Neural progenitor cell (in vitro differentiated cells): ENCODE data around the gene ACAD10. TPM values are rescaled to one million over a fixed set of nuclear protein-coding genes. Genes with fewer than 3 reads are reported as not detected.

Source experiments
- DNase-seq: peaks from one replicate; pipeline ENCODE4 v3.0.0-alpha.2; 2016; ENCODE audit warnings: low spot score
- H2AFZ ChIP-seq: fragments of 200-600 bp; sonication (generic); replicated peaks from 2 replicates; pipeline ENCODE4 v1.6.1; 2016; ENCODE audit warnings: antibody characterized with exemption
- H3F3A ChIP-seq: fragments of 200-600 bp; sonication (generic); 2 replicates; pipeline ENCODE4 v1.6.1; 2016; ENCODE audit warnings: antibody characterized with exemption, low read depth
- H3K27ac ChIP-seq: fragments of 200-600 bp; sonication (generic); 2 replicates; pipeline ENCODE4 v1.5.1; 2016; ENCODE audit warnings: mild to moderate bottlenecking
- H3K27me3 ChIP-seq: fragments of 200-600 bp; sonication (generic); 2 replicates; pipeline ENCODE4 v1.6.1; 2016; ENCODE audit warnings: mild to moderate bottlenecking, moderate library complexity
- H3K36me3 ChIP-seq: fragments of 200-600 bp; sonication (generic); 2 replicates; pipeline ENCODE4 v1.5.1; 2016
- H3K4me1 ChIP-seq: fragments of 200-600 bp; sonication (generic); 2 replicates; pipeline ENCODE4 v1.6.1; 2016; ENCODE audit warnings: mixed run types
- H3K4me2 ChIP-seq: fragments of 200-600 bp; sonication (generic); 2 replicates; pipeline ENCODE4 v1.6.1; 2016
- H3K4me3 ChIP-seq: fragments of 200-600 bp; sonication (generic); 2 replicates; pipeline ENCODE4 v1.5.1; 2016
- H3K79me2 ChIP-seq: fragments of 200-600 bp; sonication (generic); 2 replicates; pipeline ENCODE4 v1.6.1; 2016; ENCODE audit warnings: low read depth
- H3K9ac ChIP-seq: fragments of 200-600 bp; sonication (generic); 2 replicates; pipeline ENCODE4 v1.6.1; 2016
- H3K9me3 ChIP-seq: fragments of 200-600 bp; sonication (generic); 2 replicates; pipeline ENCODE4 v1.5.1; 2016; ENCODE audit warnings: low read depth
- H4K20me1 ChIP-seq: fragments of 200-600 bp; sonication (generic); 2 replicates; pipeline ENCODE4 v1.6.1; 2016; ENCODE audit warnings: low read depth
- H3K27ac Mint-ChIP-seq: 3 replicates; pipeline ENCODE4 v1.8.0; 2021; ENCODE audit warnings: mixed read lengths
- H3K27me3 Mint-ChIP-seq: 2 replicates; pipeline ENCODE4 v1.8.0; 2022; ENCODE audit warnings: low read depth, mild to moderate bottlenecking, inconsistent platforms, moderate library complexity, mixed read lengths; ENCODE audit not compliant: insufficient read depth
- H3K36me3 Mint-ChIP-seq: 3 replicates; pipeline ENCODE4 v1.8.0; 2021; ENCODE audit warnings: mixed read lengths
- H3K4me1 Mint-ChIP-seq: 3 replicates; pipeline ENCODE4 v1.8.0; 2021; ENCODE audit warnings: mixed read lengths
- H3K4me3 Mint-ChIP-seq: 3 replicates; pipeline ENCODE4 v1.8.0; 2021; ENCODE audit warnings: mild to moderate bottlenecking, moderate library complexity, mixed read lengths
- H3K9me3 Mint-ChIP-seq: 3 replicates; pipeline ENCODE4 v1.8.0; 2020; ENCODE audit warnings: mixed read lengths
- EZH2 ChIP-seq: fragments of 200-600 bp; sonication (generic); IDR thresholded peaks from 2 replicates; pipeline ENCODE4 v1.6.1; 2017; ENCODE audit warnings: antibody characterized with exemption, mild to moderate bottlenecking, moderate library complexity
- EZH2phosphoT487 ChIP-seq: fragments of 200-600 bp; sonication (generic); IDR thresholded peaks from 2 replicates; pipeline ENCODE4 v1.6.1; 2017; ENCODE audit warnings: antibody characterized with exemption
- total RNA-seq: library from RNA; depleted of rRNA; stranded (reverse); fragments of >200 nt; gene quantifications from 2 replicates; pipeline ENCODE4 v1.2.3, GENCODE V29; 2015; ENCODE audit warnings: low replicate concordance
- TF ChIP-seq, protein P1 (sequence below): fragments of 200-600 bp; sonication (generic); IDR thresholded peaks from 2 replicates; pipeline ENCODE4 v1.5.1; 2017; ENCODE audit warnings: antibody characterized with exemption, mild to moderate bottlenecking

The ACAD10 gene
- total RNA-seq, 1 donor from 2014 or later: 13.8 TPM

DNA sequence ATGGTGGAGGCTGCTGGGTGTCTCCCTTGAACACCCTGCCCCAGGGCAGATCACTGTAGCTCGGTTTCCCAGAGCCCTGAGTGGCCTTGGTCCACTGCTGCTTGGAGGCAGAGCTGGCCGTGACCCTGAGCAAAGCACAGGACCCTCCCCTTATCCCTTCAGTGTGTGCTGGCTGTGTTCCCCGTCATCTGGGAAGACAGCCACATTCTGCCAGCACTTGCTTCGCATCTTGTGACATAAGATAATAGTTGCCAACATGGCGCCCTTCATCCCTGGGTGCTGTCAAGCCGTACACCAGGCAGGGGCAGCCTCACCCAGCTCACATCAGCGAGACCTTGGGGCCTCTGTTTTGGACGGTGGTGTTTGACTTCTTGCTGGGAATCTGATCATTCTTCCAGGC is 68.8 kb downstream of the ACAD10 start:
- no peaks in the 10 kb centered on the region for H3K9me3 ChIP-seq
- peaks cover 15% of the 10 kb centered on the region for H3K4me1 Mint-ChIP-seq
- peaks cover 12% of the 10 kb centered on the region for H3F3A ChIP-seq
- no peaks in the 10 kb centered on the region for H4K20me1 ChIP-seq
- no peak overlapping the region for H2AFZ ChIP-seq
- H3K4me3 ChIP-seq: no peak overlapping the region
- no peak overlapping the region for H3K9ac ChIP-seq
- H3K4me2 ChIP-seq: no peak overlapping the region
- H3K27ac ChIP-seq: no peak overlapping the region
- no peak for TF ChIP-seq EZH2phosphoT487
- TF ChIP-seq EZH2: no peak
- TF ChIP-seq, protein P1, sequence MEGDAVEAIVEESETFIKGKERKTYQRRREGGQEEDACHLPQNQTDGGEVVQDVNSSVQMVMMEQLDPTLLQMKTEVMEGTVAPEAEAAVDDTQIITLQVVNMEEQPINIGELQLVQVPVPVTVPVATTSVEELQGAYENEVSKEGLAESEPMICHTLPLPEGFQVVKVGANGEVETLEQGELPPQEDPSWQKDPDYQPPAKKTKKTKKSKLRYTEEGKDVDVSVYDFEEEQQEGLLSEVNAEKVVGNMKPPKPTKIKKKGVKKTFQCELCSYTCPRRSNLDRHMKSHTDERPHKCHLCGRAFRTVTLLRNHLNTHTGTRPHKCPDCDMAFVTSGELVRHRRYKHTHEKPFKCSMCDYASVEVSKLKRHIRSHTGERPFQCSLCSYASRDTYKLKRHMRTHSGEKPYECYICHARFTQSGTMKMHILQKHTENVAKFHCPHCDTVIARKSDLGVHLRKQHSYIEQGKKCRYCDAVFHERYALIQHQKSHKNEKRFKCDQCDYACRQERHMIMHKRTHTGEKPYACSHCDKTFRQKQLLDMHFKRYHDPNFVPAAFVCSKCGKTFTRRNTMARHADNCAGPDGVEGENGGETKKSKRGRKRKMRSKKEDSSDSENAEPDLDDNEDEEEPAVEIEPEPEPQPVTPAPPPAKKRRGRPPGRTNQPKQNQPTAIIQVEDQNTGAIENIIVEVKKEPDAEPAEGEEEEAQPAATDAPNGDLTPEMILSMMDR: no peak
- H3K4me3 Mint-ChIP-seq: no peak overlapping the region
- H3K27me3 ChIP-seq: no peaks in the 10 kb centered on the region
- no peaks in the 10 kb centered on the region for H3K79me2 ChIP-seq
- H3K4me1 ChIP-seq: peaks cover 15% of the 10 kb centered on the region
- H3K9me3 Mint-ChIP-seq: no peaks in the 10 kb centered on the region
- no peak overlapping the region for H3K27ac Mint-ChIP-seq
- no peaks in the 10 kb centered on the region for H3K36me3 ChIP-seq
- peaks cover 2% of the 10 kb centered on the region for H3K36me3 Mint-ChIP-seq
- peaks cover 5% of the 10 kb centered on the region for H3K27me3 Mint-ChIP-seq
- DNase-seq: no peak

DNA sequence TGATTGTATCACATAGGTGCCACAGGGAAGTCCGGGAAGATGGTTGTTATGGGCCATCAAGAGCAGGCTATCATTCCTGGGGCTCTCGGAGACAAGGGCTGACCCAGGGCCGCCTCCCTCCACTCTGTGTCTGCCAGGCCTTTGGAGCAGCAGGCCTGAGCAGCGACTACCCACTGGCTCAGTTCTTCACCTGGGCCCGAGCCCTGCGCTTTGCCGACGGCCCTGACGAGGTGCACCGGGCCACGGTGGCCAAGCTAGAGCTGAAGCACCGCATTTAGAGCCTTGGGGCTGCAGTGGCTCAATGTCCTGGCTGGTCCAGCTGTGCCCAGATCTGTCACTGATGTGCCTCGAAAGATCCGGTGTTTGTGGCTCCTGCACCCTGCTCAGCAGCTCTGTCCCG is 70.3 kb downstream of the ACAD10 start:
- Histone ChIP-seq H3K27ac (no peak overlapping the region), H3F3A (peaks cover 19% of the 10 kb centered on the region), H3K79me2 (no peaks in the 10 kb centered on the region), H3K27me3 (no peaks in the 10 kb centered on the region), H3K4me3 (no peak overlapping the region), H4K20me1 (no peaks in the 10 kb centered on the region), H2AFZ (no peak overlapping the region), H3K4me2 (no peak overlapping the region), H3K36me3 (no peaks in the 10 kb centered on the region), H3K9ac (no peak overlapping the region), H3K4me1 (peaks cover 24% of the 10 kb centered on the region), H3K9me3 (no peaks in the 10 kb centered on the region)
- peaks cover 2% of the 10 kb centered on the region for H3K36me3 Mint-ChIP-seq
- TF ChIP-seq, protein P1: no peak
- no peaks in the 10 kb centered on the region for H3K9me3 Mint-ChIP-seq
- no peak overlapping the region for H3K4me3 Mint-ChIP-seq
- peaks cover 24% of the 10 kb centered on the region for H3K4me1 Mint-ChIP-seq
- no peak for DNase-seq
- peaks cover 5% of the 10 kb centered on the region for H3K27me3 Mint-ChIP-seq
- H3K27ac Mint-ChIP-seq: no peak overlapping the region

DNA sequence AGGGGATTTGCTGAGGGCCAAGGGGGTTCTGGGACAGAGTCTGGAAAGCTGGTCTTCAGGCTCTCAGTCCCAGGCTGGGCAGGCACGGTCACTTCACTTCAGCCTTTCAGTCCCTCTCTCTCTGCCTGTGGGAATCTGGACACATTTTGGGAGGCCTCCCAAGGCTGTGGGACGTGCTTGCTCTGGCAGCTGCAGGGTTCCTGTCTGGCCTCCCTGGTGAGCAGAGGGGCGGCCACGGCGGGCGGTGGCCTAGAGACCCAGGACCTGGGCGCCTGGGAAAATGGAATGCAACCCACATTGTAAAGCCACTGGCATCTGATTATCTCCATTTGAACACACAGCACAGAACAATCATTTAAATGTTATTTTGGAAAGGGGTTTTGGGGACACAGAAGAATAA is 70.8 kb downstream of the ACAD10 start:
- H3K27me3 Mint-ChIP-seq: peaks cover 5% of the 10 kb centered on the region
- H3K27ac Mint-ChIP-seq: no peak overlapping the region
- H3K27ac ChIP-seq: no peak overlapping the region
- no peak overlapping the region for H2AFZ ChIP-seq
- H3K36me3 ChIP-seq: no peaks in the 10 kb centered on the region
- peaks cover 28% of the 10 kb centered on the region for H3K4me1 ChIP-seq
- H4K20me1 ChIP-seq: no peaks in the 10 kb centered on the region
- no peak overlapping the region for H3K4me3 Mint-ChIP-seq
- TF ChIP-seq EZH2 (no peak), EZH2phosphoT487 (no peak)
- TF ChIP-seq, protein P1: no peak
- H3K9ac ChIP-seq: no peak overlapping the region
- H3K27me3 ChIP-seq: no peaks in the 10 kb centered on the region
- no peak for DNase-seq
- H3K9me3 Mint-ChIP-seq: no peaks in the 10 kb centered on the region
- peaks cover 2% of the 10 kb centered on the region for H3K36me3 Mint-ChIP-seq
- H3K9me3 ChIP-seq: no peaks in the 10 kb centered on the region
- H3K79me2 ChIP-seq: no peaks in the 10 kb centered on the region
- H3K4me1 Mint-ChIP-seq: peaks cover 28% of the 10 kb centered on the region
- no peak overlapping the region for H3K4me3 ChIP-seq
- H3F3A ChIP-seq: peaks cover 24% of the 10 kb centered on the region
- no peak overlapping the region for H3K4me2 ChIP-seq
